NCI-H2227 (cell line): ENCODE results near the gene TGM4.
"Not testable (repeated sequence)": the region's sequence is repeated elsewhere in the genome, so short reads cannot be mapped to it uniquely, and the experiment has no call there.

Source experiments
- DNase-seq: peaks from one replicate; lab custom pipeline; 2025; ENCODE audit not compliant: unreplicated experiment; lab: John Stamatoyannopoulos, UW

TGM4 gene

DNA sequence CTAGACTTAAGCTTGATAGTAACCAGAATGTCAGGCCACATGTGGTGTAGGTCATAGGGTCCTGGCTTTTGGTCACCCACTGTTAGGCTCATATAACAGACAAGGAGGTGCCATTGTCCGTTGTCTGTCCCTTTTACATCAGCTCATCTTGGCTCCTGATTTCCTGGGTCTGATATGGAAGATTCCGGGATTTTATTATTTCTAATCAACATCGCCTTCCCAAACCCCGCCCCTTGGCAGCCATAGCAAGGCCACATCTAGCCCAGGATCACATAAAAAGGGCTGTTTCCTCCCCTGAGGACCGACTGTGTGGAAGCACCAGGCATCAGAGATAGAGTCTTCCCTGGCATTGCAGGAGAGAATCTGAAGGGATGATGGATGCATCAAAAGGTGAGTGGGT is at the start of gene TGM4:
TGM4 (plus strand) TSS at position 301 of the 400 bp plus-strand sequence; CDS start at position 372, 71 bp downstream.
- no peak for DNase-seq

DNA sequence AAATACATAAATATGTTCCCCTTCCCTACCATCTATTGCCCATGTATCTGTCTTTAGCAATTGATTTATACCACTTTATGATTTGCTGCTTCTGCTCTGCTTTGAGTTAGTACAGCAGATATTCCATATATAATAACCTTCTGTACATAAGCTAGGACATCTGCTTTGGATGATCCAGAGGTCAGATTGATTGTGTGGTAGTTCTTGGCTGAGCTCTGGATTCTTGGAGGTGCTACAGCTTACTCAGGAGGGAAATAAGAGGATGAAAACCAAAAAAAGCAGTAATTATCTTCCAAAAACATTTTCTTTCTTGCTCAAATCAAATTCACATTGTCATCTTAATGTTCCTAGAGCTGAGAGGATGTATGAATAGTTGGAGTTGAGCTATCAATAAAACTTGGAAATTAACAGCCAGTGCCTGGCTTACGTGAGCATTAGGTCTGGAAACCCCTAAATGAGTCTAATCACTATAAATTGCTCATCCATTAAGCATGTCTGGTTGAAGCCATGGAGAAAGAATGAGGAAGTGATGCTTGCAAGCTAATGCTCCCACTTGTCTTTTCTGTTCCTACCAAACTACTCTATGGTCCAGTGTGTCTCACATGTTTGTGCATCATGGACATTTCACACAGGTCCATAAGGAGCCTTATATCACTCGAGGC is 49.0 kb upstream of the TGM4 start:
- no peak for DNase-seq

DNA sequence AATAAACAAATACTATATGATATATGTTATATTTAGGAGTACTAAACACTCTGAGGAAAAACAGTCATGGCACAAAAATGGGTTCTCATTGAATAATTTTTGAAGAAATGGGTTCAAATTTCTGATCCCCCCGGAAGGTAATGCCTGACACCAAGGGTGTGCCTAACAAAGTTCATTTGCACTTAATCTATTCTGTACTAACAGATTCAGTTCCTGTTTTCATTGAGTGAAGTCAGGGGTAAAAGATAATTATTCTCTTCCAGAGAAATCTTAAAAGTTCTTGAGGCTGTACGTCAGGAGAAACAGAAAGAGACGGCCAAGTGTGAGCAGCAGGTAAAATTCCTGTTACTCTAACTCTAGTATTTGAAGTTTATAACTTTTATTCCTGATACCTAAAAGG is 47.2 kb upstream of the TGM4 start:
- no peak for DNase-seq

DNA sequence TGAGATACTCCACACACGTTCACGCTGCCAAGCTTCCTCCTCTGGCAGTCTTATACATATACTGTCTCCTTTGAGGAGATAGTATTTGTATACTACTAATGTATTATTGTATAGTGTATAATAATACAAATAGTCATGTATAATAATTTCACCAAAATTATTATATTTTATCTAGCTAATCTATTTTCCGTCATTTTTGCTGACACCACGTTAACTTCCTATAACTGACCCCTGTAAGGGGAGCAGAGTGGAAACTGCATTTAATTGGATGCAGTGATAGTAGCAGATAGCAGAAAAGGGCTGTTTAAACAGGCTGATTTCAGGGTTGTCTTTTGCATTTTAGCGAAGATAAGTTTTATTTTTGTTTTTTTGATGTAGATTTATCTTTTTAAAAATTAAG is 43.2 kb upstream of the TGM4 start:
- no peak for DNase-seq

DNA sequence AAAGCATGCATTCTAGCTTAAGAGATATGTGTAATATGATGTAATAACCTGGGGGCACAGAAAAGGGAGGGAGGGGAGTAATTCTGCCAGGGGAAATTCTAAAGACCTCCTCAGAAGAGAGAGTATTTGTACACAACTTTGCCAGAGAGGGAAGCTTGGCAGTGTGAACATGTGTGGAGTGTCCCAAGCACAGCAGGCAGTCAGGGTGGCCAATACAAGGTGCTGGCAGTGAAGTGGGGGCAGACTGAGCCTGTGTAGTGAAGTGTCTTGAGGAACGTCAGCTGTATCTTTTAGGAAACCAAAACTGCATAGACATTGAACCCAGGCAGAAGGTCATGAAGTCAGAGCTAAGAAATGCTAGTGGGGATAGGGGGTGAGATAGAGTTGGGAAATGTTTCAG is 42.4 kb upstream of the TGM4 start:
- no peak for DNase-seq

DNA sequence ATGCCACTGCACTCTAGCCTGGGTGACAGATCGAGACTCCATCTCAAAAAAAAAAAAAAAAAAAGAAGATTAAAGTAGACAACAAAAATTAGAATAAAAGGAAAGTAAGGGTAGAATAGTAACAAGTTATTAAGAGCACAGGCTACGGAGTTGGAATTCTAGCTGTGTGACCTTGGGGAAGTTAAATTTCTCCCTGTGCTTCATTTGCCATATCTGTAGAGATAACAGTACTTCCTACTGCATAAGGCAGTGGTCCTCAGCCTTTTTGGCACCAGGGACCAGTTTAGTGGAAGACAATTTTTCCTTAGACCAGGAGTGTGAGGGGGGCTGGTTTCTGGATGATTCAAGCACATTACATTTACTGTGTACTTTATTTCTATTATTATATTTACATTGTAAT is 41.4 kb upstream of the TGM4 start:
- no peak for DNase-seq

DNA sequence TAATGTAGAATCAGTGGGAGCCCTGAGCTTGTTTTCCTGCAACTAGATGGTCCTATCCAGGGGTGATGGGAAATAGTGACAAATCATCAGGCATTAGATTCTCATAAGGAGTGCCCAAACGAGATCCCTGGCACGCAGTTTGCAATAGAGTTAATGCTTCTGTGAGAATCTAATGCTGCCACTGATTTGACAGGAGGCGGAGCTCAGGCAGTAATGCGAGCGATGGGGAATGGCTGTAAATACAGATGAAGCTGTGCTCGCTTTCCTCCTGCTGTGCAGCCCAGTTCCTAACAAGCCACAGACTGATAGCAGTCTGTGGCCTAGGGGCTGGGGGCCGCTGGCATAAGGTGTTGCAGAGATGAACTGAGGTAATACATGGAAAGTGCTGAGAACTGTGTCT is 41.0 kb upstream of the TGM4 start:
- no peak for DNase-seq

DNA sequence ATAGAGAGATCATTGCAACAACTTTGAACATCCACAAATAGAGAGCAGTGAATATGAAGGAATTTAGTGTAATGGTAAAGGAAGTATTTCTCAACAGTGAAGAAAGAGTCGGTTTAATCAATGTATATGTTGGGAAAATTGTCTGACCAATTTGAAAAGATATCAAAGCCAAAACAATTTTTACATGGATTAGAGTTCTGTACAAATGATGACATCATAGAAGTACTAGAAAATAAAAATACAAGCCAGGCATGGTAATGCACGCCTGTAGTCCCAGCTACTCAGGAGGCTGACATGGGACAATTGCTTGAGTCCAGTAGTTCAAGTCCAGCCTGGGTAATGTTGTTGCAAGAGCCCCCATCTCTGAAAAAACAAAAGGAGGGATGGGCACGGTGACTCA is 38.7 kb upstream of the TGM4 start:
- DNase-seq, result no peak

DNA sequence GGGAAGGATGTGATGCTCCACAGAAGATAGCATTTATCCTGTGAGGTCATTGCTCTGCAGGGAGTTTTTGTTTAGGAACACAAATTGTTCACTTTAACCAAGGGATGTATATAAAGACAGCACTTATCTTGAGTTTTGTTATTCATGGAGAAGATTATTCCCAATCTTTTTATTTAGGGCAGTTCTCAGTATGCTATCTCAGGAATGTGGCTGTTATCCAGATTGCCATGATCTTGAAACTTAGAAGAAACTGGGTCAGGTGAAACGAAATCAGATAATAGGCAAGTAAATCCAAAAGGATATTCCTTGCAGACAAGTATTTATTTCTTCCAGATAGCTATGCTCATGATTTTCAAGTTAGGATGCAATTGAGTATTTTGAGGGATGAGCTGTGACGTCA is 32.0 kb upstream of the TGM4 start:
- no peak for DNase-seq

DNA sequence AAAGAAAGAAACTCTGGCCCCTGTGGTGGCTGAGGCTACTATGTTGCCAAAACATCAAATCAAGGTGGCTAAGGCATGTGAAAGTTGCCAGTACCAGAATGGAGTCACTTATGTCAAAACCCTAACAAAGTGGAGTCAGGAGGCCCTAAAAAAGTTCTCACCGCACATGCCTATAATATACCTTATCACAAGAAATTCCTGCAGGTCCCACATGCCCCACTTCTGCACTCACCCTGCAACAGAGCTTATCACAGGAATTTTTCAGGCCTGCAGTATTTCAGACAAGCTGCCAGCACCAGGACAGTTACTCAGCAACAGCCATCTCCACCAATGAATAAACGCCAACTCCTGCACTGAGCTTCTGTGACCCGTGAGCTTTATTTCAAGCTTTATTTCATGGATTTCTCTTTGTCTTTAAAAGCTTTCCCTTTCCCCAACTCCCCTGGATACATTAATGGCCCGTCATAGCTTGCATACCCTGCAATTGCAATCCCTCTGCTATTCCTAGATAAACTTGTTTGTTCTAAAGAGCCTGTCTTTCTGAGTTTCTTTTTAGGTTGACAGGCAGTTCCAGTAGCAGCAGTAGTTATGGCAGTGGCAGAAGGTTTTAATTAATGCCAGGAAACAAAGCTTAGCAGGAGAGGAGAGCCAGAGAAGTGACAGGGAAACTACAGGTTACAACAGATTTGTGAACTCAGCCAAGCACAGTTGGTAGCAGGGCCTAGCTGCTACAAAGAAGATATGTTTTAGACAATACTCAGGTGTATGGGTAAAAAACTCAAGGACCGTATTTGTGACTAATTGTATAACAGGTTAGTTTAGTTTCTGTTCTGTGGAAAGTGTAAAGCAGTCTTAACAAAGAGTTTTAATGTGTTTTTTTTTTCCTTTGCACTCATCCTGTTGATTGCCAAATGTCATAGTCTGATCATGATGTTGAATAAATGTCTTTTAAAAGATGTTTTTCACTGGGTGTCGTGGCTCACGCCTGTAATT is 28.6 kb upstream of the TGM4 start:
- no peak for DNase-seq

DNA sequence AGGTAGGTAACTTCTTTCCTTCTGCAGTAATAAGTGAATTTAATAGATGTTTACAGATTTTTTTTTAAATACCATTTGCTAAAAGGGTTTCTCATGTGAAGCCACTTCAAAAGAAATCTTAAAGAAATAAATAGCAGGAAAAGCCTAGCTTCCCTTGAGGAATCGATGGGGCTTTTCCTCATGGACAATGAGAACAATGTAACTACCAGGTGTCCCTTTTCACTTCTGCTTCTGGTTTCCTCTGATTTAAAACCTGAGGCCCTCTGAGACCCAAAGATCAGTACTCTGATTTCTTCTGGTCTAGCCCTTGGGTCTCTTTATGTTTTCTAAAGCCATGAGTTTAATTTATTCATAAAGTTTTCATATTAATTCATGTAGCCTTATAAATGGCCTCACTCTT is 25.8 kb upstream of the TGM4 start:
- no peak for DNase-seq

DNA sequence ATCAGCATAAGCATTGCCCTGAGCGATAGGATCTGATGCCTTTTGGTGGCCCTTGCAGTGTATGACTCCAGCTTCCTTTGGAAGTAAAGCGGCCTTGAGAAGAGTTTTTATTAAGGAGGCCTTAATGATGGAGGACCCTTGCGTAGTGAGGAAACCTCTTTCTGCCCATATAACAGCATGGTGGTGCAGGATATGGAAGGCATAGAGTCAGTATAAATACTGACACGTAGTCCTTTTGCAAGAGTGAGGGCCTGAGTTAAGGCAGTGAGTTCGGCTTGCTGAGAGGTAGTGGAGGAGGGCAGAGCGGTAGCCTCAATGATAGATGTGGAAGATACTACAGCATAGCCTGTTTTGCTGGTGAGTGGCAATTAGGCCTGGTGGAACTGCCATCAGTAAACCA is 17.7 kb upstream of the TGM4 start:
- DNase-seq, result not testable (repeated sequence)

DNA sequence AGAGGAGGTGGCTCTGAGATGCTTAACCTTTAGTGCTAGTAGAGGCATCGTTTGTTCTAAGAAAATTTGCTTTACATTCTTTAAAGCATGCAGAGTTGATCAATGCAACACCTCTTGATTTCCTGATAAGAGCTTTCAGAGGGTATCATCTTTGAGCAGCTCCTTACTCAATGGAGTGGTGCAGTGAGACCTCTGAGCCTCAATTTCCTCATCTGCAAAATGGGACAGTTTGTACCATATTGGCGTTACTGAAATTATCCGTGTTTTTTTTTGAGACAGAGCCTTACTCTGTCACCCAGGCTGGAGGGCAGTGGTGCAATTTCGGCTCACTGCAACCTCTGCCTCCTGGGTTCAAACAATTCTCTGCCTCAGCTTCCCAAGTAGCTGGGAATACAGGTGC is 14.3 kb upstream of the TGM4 start:
- DNase-seq, result no peak

DNA sequence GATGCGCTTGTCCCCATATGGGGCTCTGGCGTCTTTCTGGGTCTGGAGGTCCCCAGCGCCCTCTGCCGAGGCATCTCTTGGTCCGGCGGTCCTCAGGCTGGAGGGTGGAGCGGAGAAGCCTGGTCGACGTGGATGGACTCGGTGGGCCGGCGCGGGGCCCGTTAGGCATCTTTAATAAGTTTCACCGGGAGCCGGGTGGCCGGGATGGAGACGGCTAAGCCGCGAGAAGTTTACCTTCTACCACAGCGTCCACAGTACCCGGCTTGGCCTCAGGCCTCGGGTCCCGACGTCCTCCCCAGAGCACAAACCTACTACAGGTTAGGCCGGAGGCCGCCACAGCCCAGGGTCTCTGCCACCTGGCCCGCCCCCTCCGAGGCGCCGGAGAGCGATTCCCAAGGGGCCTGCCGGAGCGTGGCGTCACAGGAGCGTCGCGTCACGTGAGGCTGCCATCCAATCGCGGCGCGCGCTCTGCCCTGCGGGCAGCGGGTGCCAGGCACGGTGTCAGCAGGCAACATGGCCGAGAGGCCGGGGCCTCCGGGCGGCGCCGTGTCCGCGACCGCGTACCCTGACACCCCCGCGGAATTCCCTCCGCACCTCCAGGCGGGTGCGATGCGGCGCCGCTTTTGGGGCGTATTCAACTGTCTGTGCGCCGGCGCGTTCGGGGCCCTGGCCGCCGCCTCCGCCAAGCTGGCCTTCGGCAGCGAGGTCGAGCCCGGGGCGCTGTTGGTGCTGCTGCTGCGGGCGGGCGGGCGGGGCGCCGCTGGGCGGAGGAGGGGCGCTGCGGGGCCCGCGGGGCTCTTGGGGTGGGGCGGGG is 12.8 kb upstream of the TGM4 start, which contains the start of gene TMEM42:
TMEM42 (plus strand) TSS at position 501 of the 814 bp plus-strand sequence; CDS start at position 514, 13 bp downstream.
- peak; percentile 93 for DNase-seq

DNA sequence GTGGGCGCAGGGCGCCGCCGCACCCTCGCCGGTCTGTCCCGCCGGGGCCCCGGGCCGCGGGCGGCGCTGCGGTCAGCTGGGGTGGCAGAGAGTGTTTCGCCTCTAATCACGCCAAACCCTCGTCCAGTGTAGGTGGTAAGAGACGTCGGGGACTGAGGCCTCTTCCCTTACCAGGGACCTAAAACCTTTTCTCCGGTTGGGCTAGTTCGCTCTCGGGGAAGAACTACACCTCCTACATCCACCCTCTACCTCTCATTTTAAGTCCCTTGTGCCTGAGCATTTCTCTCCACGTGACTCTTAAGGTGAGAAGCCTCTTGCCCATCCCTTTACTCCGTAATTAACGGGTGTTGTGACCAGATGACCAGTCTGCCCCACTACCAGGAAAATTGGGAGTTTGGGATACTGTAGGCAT is 12.2 kb upstream of the TGM4 start:
- DNase-seq, result peak; percentile 48

DNA sequence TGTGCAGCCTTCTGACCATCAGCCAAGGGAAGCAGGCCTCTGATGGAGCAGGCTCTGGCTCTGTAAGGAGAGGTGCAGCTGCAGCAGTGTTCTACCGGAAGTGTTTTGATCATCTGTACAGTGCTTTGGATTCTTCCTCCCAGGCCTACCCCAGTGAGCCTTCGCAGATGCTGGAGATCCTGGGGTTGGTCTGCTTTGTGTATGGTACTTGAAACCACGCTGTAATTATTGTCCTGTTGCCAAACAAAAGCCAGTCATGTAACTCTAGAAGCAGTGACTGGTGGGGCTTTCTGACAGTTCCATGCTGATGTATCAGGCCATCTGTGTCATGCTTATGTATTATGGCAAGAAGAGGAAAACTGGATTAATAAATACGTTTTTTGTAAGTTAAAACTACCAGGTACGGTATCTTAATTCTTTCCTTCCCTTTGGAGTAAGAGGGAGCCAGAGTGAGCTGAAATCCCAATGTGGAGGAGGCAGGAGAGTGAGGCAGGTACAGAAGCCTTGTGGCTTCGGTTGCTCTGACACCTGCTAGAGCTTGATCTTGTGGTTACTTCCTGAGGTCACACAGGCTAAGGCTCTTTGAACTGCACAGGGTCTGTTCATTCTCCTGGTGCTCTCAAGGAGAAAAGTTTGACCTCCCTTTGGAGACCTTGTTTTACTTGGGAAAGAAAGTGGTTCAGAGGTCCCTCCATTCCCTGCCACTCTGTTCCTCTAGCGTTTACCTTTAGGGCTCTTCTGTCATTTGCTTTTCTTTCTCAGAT is 9.0 kb upstream of the TGM4 start:
- DNase-seq, result peak; percentile 35

DNA sequence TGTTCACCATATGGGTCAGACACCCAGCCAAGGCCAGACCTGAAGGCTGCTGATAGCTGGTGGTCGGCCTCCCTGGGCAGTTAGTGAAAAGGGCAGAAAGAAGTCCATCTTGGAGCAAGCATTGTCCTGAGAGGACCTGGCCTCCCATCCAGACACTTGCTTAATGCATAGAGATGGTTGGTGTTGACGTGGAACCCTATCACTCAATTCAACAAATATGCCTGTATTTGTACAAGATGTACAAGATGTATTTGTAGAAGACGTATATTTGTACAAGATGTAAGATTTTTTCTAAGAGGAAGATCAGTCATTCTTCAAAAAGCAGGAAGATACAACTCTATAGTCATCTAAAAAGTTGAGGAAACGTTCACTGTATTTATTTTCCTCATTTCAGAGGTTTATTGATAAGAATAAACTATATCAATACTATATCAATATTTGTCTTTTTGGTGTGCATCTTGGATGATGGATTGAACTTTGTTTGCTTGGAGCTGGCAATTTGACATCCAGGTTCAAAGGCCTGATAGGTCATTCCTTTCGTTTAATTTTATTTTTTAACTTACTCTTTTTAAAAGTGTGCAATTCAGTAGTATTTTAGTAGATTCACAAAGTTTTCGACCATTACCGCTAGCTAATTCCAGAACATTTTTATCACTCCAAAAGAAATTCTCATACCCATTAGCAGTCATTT is 6.8 kb upstream of the TGM4 start:
- no peak for DNase-seq

DNA sequence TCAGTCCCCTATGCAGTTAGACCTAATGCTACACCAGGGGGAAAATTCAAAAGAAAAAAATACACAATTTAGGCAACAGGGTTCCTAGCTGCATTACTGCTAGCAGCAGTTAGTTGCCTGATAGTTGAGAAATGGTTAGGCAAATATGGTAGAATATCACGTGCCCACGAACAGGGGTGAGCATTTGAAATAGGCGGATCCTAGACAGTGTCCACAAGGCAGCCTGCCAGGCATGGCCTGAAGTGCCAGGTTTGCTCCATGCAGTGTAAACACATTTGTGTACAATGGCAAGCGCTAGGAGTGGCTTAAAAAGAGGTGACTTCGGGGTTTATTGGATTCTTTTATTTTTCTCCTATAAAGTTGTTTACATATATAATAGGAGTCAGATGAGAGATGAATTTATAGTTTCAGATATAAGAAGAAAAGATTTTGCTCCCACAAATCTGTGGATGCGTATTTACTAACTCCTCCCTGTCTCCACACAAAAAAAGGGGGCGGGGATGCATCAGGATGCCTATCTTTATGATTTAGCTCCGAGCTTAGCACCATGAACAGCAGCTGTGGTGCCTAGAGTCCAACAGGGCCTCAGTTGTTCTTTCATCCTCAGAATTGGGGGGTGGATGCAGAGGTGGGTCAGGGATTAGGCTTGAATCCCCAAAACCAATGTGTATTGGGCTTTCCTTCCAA is 3.9 kb upstream of the TGM4 start:
- DNase-seq, result no peak

DNA sequence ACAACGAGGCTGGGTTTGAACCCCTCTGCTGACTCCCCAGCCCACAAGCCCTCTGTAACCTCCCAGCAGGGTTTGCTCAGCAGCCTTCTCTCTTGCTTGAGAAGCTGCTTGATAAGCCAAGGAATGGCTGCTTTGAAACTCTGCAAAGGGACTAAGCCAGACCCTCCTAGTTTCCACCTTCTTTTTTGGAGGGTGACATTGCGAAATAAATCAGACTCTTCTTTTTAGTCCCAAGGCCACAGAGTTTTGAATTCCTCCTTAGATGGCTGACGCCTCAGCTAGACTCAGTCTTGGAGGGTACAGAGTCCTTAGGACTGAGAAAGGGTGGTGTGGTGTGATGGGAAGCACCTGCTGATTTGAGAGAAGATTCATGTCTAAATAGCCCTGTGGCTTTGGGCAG is 1.2 kb downstream of the TGM4 start:
- no peak for DNase-seq
